Measurements from ENCODE around the gene MAU2.
A peak's percentile ranks its signal among the peaks of the same experiment; 100 is the strongest.

Gene MAU2

GRCh38 chr19:19399733-19400433 lies 79.3 kb downstream of the MAU2 start:
- Histone ChIP-seq H3K9me3 (ENCODE audit: control insufficient read depth, low read length) (no peaks in the 10 kb centered on the region), H3K4me1 (ENCODE audit: control insufficient read depth, insufficient read depth, low read length) (peaks cover 22% of the 10 kb centered on the region), H3K4me3 (ENCODE audit: low read length) (no peak overlapping the region), H3K9ac (ENCODE audit: low read length) (no peak overlapping the region), H3K36me3 (ENCODE audit: control insufficient read depth, insufficient read depth, low read length) (no peaks in the 10 kb centered on the region), H3K27me3 (ENCODE audit: control insufficient read depth, insufficient read depth, low read length) (no peaks in the 10 kb centered on the region)

- no peaks in the 10 kb centered on the region for H3K36me3 ChIP-seq (ENCODE audit: control insufficient read depth, insufficient read depth, low read length)
- H3K4me1 ChIP-seq (ENCODE audit: control insufficient read depth, insufficient read depth, low read length) = peaks cover 38% of the 10 kb centered on the region
- H3K4me3 ChIP-seq (ENCODE audit: low read length) = no peak overlapping the region
- H3K27me3 ChIP-seq (ENCODE audit: control insufficient read depth, insufficient read depth, low read length) = no peaks in the 10 kb centered on the region
- no peaks in the 10 kb centered on the region for H3K9me3 ChIP-seq (ENCODE audit: control insufficient read depth, low read length)
- H3K9ac ChIP-seq (ENCODE audit: low read length) = peak overlapping the region; percentile 37
Observed at GRCh38 chr19:19402656-19403372, 82.2 kb downstream of the MAU2 start.

GRCh38 chr19:19403373-19403901 lies 82.8 kb downstream of the MAU2 start:
- Histone ChIP-seq H3K36me3 (ENCODE audit: control insufficient read depth, insufficient read depth, low read length) (no peaks in the 10 kb centered on the region), H3K4me3 (ENCODE audit: low read length) (no peak overlapping the region), H3K27me3 (ENCODE audit: control insufficient read depth, insufficient read depth, low read length) (no peaks in the 10 kb centered on the region), H3K9ac (ENCODE audit: low read length) (peak overlapping the region; percentile 37), H3K4me1 (ENCODE audit: control insufficient read depth, insufficient read depth, low read length) (peaks cover 41% of the 10 kb centered on the region), H3K9me3 (ENCODE audit: control insufficient read depth, low read length) (no peaks in the 10 kb centered on the region)

DNA sequence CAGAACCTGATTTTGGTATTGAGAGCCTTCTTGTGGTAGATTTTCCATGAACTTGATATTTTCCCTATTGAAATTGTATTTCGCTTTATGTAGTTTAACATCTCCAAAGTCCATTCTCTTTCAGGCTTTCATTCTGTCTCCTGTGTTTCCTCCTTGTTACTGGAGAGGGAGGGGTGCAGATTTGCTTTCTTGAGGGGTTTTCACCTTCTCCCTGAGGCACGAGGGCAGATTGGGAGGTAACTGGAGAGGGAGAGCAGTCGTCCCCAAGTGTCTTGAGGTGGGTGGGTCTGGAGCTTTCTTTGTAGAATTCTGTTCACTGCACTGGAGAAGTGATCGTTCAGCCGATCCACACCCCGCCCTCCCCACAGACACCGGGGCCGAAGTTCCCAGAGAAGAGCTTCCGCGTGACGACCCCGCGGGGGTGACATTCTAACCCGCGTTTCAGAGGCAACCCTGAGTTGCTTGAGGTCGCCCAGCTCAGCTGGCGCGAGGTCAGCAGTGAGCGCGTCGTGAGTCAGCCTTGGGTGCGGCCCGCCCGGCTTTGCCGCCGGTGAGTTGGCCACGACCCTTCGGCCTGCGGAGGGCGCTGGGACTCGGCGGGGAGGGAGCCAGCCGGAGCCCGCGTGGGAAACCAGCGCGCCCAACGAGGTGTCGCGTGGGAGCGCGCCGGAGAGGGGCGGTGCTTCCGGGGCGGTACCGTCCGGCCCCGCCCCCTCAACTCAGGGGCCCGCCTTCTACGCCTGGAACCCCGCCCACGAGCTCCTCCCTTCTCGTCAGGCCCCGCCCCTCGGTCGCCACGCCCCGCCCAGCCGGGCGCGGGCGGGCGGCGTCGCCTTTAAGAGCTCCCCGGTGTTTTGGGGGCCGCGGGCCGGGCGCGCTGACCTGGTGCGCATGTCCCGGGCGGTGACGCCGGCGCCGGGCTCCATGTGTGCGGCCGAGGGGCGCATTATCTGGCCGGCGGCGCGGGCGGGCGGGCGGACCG lies 84.5 kb downstream of the MAU2 start, which contains the start of gene GATAD2A:
TSS of gene GATAD2A (plus strand) at position 797 of the 982 bp plus-strand sequence. CDS start 59,671 bp downstream, outside the sequence.
- H3K36me3 ChIP-seq (ENCODE audit: control insufficient read depth, insufficient read depth, low read length) = no peaks in the 10 kb centered on the region
- no peaks in the 10 kb centered on the region for H3K9me3 ChIP-seq (ENCODE audit: control insufficient read depth, low read length)
- H3K4me3 ChIP-seq (ENCODE audit: low read length) = peak within 1 kb of the TSS; percentile 61
- H3K4me1 ChIP-seq (ENCODE audit: control insufficient read depth, insufficient read depth, low read length) = peaks cover 55% of the 10 kb centered on the region
- H3K27me3 ChIP-seq (ENCODE audit: control insufficient read depth, insufficient read depth, low read length) = no peaks in the 10 kb centered on the region
- H3K9ac ChIP-seq (ENCODE audit: low read length) = peak within 1 kb of the TSS; percentile 78

GRCh38 chr19:19405971-19406877 lies 85.6 kb downstream of the MAU2 start:
- peak overlapping the region; percentile 61 for H3K4me3 ChIP-seq (ENCODE audit: low read length)
- H3K36me3 ChIP-seq (ENCODE audit: control insufficient read depth, insufficient read depth, low read length) = no peaks in the 10 kb centered on the region
- peaks cover 60% of the 10 kb centered on the region for H3K4me1 ChIP-seq (ENCODE audit: control insufficient read depth, insufficient read depth, low read length)
- no peaks in the 10 kb centered on the region for H3K27me3 ChIP-seq (ENCODE audit: control insufficient read depth, insufficient read depth, low read length)
- H3K9ac ChIP-seq (ENCODE audit: low read length) = peak overlapping the region; percentile 65
- no peaks in the 10 kb centered on the region for H3K9me3 ChIP-seq (ENCODE audit: control insufficient read depth, low read length)

DNA sequence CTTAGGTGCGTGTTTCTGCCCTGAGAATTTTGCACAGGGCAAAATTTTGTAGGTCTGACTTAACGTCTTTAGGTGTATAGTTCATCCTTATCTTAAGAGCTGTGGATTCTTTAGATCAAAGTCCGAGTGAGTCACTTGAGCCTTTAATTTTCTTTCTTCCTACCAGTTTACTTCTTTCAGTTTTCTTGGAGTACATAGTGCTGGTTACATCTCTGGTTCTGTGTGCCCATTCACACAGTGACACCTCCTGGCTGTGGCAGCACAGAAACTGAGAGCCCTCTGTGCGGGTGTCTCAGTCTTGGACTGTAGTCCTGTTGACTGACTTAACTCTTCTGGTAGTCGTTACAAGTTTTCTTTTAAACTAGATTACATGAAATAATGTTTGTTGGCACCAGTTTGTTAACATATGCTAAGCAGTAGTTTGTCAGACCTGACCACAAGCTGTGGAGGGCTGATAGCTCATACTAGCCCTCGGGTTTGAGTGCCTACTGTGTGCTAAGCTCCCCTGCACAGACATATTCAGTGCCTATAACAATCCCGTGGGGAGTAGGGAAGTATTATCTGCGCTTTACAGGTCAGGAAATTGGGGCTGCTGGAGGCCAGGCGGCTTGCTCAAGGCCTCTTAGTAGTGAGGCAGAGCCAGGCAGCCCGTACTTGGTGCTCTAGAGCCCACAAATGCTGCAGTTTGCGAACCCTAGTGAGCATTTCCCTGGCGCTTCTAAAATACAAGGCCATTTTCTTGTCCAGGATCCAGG lies 86.4 kb downstream of the MAU2 start:
- Histone ChIP-seq H3K27me3 (ENCODE audit: control insufficient read depth, insufficient read depth, low read length) (no peaks in the 10 kb centered on the region), H3K4me3 (ENCODE audit: low read length) (peak overlapping the region; percentile 61), H3K36me3 (ENCODE audit: control insufficient read depth, insufficient read depth, low read length) (no peaks in the 10 kb centered on the region), H3K4me1 (ENCODE audit: control insufficient read depth, insufficient read depth, low read length) (peaks cover 60% of the 10 kb centered on the region), H3K9ac (ENCODE audit: low read length) (peak overlapping the region; percentile 65), H3K9me3 (ENCODE audit: control insufficient read depth, low read length) (no peaks in the 10 kb centered on the region)

- Histone ChIP-seq H3K9me3 (ENCODE audit: control insufficient read depth, low read length) (no peaks in the 10 kb centered on the region), H3K9ac (ENCODE audit: low read length) (peak overlapping the region; percentile 65), H3K36me3 (ENCODE audit: control insufficient read depth, insufficient read depth, low read length) (no peaks in the 10 kb centered on the region), H3K4me3 (ENCODE audit: low read length) (no peak overlapping the region), H3K27me3 (ENCODE audit: control insufficient read depth, insufficient read depth, low read length) (no peaks in the 10 kb centered on the region), H3K4me1 (ENCODE audit: control insufficient read depth, insufficient read depth, low read length) (peaks cover 60% of the 10 kb centered on the region)
Observed at GRCh38 chr19:19407633-19407930, 87.0 kb downstream of the MAU2 start.

Data from mucosa of stomach (tissue), 1 donor.